CD14-positive monocyte (primary cell): ENCODE measurements around the gene MSI2. TPM values are rescaled to one million over a fixed set of nuclear protein-coding genes. Genes with fewer than 3 reads are reported as not detected.

ENCODE experiments used
- DNase-seq, 3 donors: peaks; one replicate each; pipeline ENCODE4 v3.0.0-alpha.2; 2011 to 2022
- H2AFZ ChIP-seq: 2 replicates; pipeline ENCODE4 v1.6.0; 2012; ENCODE audit warnings: mild to moderate bottlenecking, low read depth, low read length, inconsistent platforms; ENCODE audit not compliant: insufficient read depth, poor library complexity, severe bottlenecking
- H3K27ac ChIP-seq, 2 donors: 1 replicate in 1 of 2; 2 replicates in 1 of 2; pipeline ENCODE4 v1.5.1; 2012 to 2013; ENCODE audit warnings: low read length in 2 of 2, control low read depth in 1 of 2, inconsistent platforms in 1 of 2, low read depth in 1 of 2, mild to moderate bottlenecking in 1 of 2
- H3K27me3 ChIP-seq, 2 donors: one replicate each; pipeline versions ENCODE4 v1.6.0 to v1.6.1; 2011 to 2013; ENCODE audit warnings: low read length in 2 of 2; ENCODE audit not compliant: control insufficient read depth in 2 of 2, insufficient read depth in 2 of 2
- H3K36me3 ChIP-seq, 2 donors: replicated peaks in 1 of 2; 1 replicate in 1 of 2; 2 replicates in 1 of 2; pipeline versions ENCODE4 v1.5.1 to v1.6.1; 2012 to 2013; ENCODE audit warnings: low read length in 2 of 2, control low read depth in 1 of 2, inconsistent platforms in 1 of 2, mild to moderate bottlenecking in 1 of 2; ENCODE audit not compliant: insufficient read depth in 2 of 2, control insufficient read depth in 1 of 2
- H3K4me1 ChIP-seq, 2 donors: 1 replicate in 1 of 2; 2 replicates in 1 of 2; pipeline versions ENCODE4 v1.5.1 to v1.6.1; 2012 to 2013; ENCODE audit warnings: low read length in 2 of 2, control low read depth in 1 of 2, inconsistent platforms in 1 of 2, mild to moderate bottlenecking in 1 of 2, moderate library complexity in 1 of 2; ENCODE audit not compliant: insufficient read depth in 2 of 2, control insufficient read depth in 1 of 2
- H3K4me2 ChIP-seq: replicated peaks from 2 replicates; pipeline ENCODE3; 2012; ENCODE audit warnings: low read length, moderate library complexity, mild to moderate bottlenecking; ENCODE audit not compliant: poor library complexity, severe bottlenecking; ENCODE audit errors: extremely low read depth
- H3K4me3 ChIP-seq, 3 experiments: fragments of 200-600 bp in 1 of 3; sonication (generic) in 1 of 3; replicated peaks in 1 of 3; 1 replicate in 2 of 3; 2 replicates in 1 of 3; pipeline ENCODE4 v1.5.1; 2011 to 2013; ENCODE audit warnings: low read length in 3 of 3, mild to moderate bottlenecking in 3 of 3, control low read depth in 2 of 3, low read depth in 2 of 3, inconsistent platforms in 1 of 3, moderate library complexity in 1 of 3
- H3K79me2 ChIP-seq: 2 replicates; pipeline ENCODE4 v1.6.0; 2012; ENCODE audit warnings: mild to moderate bottlenecking, control low read depth, inconsistent platforms, low read length, moderate library complexity; ENCODE audit not compliant: insufficient read depth
- H3K9ac ChIP-seq: 2 replicates; pipeline ENCODE4 v1.6.0; 2017; ENCODE audit warnings: low read length, mild to moderate bottlenecking; ENCODE audit not compliant: insufficient read depth, poor library complexity, severe bottlenecking
- H3K9me3 ChIP-seq, 2 donors: replicated peaks in 1 of 2; 1 replicate in 1 of 2; 2 replicates in 1 of 2; pipeline versions ENCODE4 v1.5.1 to v1.6.1; 2012 to 2013; ENCODE audit warnings: low read length in 2 of 2, control low read depth in 1 of 2; ENCODE audit not compliant: control insufficient read depth in 1 of 2, insufficient read depth in 1 of 2
- H4K20me1 ChIP-seq: 2 replicates; pipeline ENCODE4 v1.6.0; 2012; ENCODE audit warnings: mild to moderate bottlenecking, low read length, control low read depth, moderate library complexity; ENCODE audit not compliant: insufficient read depth
- H3K27ac Mint-ChIP-seq, 7 donors: one replicate each; pipeline ENCODE4 v1.8.0; 2020; ENCODE audit warnings: mild to moderate bottlenecking in 7 of 7, mixed read lengths in 7 of 7, moderate library complexity in 6 of 7, inconsistent platforms in 2 of 7
- H3K27me3 Mint-ChIP-seq, 3 donors: one replicate each; pipeline ENCODE4 v1.8.0; 2021 to 2022; ENCODE audit warnings: low read depth in 3 of 3, mild to moderate bottlenecking in 3 of 3, mixed read lengths in 3 of 3, moderate library complexity in 3 of 3, inconsistent platforms in 1 of 3
- H3K36me3 Mint-ChIP-seq, 2 donors: one replicate each; pipeline ENCODE4 v1.8.0; 2020; ENCODE audit warnings: mixed read lengths in 2 of 2, inconsistent platforms in 1 of 2, mild to moderate bottlenecking in 1 of 2
- H3K4me1 Mint-ChIP-seq: one replicate; pipeline ENCODE4 v1.8.0; 2020; ENCODE audit warnings: mild to moderate bottlenecking, mixed read lengths
- H3K4me3 Mint-ChIP-seq, 2 donors: one replicate each; pipeline ENCODE4 v1.8.0; 2020; ENCODE audit warnings: mild to moderate bottlenecking in 2 of 2, mixed read lengths in 2 of 2, moderate library complexity in 1 of 2
- H3K9me3 Mint-ChIP-seq, 7 donors: one replicate each; pipeline ENCODE4 v1.8.0; 2020 to 2022; ENCODE audit warnings: mixed read lengths in 7 of 7, mild to moderate bottlenecking in 6 of 7, moderate library complexity in 6 of 7, inconsistent platforms in 2 of 7
- CTCF ChIP-seq: fragments of 200-600 bp; IDR thresholded peaks from one replicate; pipeline ENCODE4 v1.8.0; 2022; ENCODE audit warnings: antibody characterized with exemption, mild to moderate bottlenecking
- WGBS: methylation state at CpG from one replicate; pipeline ENCODE4 v1.1.5; 2013; ENCODE audit warnings: missing lambda C conversion rate; ENCODE audit not compliant: insufficient coverage; 5-methylcytosine and 5-hydroxymethylcytosine counted together
- intact Hi-C, 2 donors: fragments of 100-400 bp; cut with micrococcal nuclease; formaldehyde crosslinking; loops; one replicate each; pipeline versions ENCODE4 v1.15.0 to v1.15.1; 2023
- polyA plus RNA-seq, 3 donors: library from polyadenylated mRNA; depleted of rRNA in 1 of 3; unstranded in 2 of 3; stranded (reverse) in 1 of 3; fragments of 300-500 nt in 2 of 3; fragments of >200 nt in 1 of 3; fragmentation: Illumina TruSeq in 2 of 3; gene quantifications; 1 replicate in 2 of 3; 2 replicates in 1 of 3; pipeline ENCODE4 v1.2.3, GENCODE V29; 2012 to 2021

Gene MSI2
- polyA plus RNA-seq, 3 donors, result 0.20 to 6.6 (median 0.37) TPM

DNA sequence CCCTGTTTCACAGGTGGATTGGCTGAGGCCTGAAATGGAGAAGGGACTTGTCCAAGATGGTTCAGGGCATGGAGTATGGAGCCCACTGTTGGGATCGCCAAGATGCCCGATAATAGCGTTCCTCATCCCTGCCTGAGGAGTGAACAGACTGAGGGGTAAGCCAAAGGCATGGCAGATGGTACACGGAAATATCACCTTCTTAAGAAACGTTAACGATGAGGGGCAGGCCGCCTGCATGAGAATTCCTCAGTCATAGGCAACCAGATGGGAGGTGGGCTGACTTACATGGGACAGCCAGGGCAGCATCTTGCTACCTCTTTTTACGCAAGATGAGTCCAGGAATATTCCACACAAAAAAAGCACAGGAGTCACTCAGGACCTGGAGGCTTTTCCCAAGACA is 300.7 kb downstream of the MSI2 start:
- H3K36me3 ChIP-seq, result no peaks in the 10 kb centered on the region
- no peak overlapping the region for H3K4me3 ChIP-seq
- no peaks in the 10 kb centered on the region for H3K79me2 ChIP-seq
- H2AFZ ChIP-seq, result no peak overlapping the region
- H3K4me2 ChIP-seq, result no peak overlapping the region
- H3K27me3 Mint-ChIP-seq, result peaks cover 7 to 18% (median 14%) of the 10 kb centered on the region in 3 donors
- H3K4me3 Mint-ChIP-seq, result no peak overlapping the region
- TF ChIP-seq CTCF, result no peak
- H3K4me1 ChIP-seq, result peaks cover 46 to 61% of the 10 kb centered on the region in 2 donors
- peaks cover 0 to 2% of the 10 kb centered on the region in 2 donors for H3K36me3 Mint-ChIP-seq
- peaks cover 0 to 3% of the 10 kb centered on the region in 2 donors for H3K27me3 ChIP-seq
- peak overlapping the region in 1 of 7 donors; percentile 70 for H3K27ac Mint-ChIP-seq
- no peaks in the 10 kb centered on the region for H3K9me3 Mint-ChIP-seq
- no peak for DNase-seq
- intact Hi-C loops, result no loop called here
- H3K9me3 ChIP-seq, result no peaks in the 10 kb centered on the region
- H3K9ac ChIP-seq, result no peak overlapping the region
- H4K20me1 ChIP-seq, result no peaks in the 10 kb centered on the region
- H3K4me1 Mint-ChIP-seq, result peaks cover 94% of the 10 kb centered on the region
- WGBS, result 93% methylated on average over 8 of the region's 8 CpGs
- no peak overlapping the region for H3K27ac ChIP-seq

DNA sequence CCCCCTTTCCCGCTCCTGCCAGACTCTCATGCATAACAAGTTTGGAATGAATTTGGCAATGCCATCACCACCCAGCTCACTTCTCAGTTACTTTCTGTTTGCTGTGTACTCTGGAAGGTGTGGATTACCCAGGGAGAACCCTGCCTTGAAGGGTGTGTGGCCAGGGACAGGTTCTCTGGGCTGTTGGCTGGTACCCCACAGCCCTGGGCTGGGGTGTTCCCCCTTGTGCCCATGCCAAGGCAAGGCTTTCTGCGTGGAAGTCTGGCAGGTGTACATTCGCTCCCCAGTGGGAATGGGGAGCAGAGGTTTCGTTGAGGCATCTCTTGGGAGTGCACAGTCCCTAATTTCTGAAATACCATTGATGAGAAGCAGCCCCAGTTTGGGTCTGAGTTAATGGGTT is 301.1 kb downstream of the MSI2 start:
- no peaks in the 10 kb centered on the region for H3K79me2 ChIP-seq
- no peak overlapping the region for H3K4me3 ChIP-seq
- no peaks in the 10 kb centered on the region for H3K36me3 ChIP-seq
- 88% methylated on average over 3 of the region's 4 CpGs for WGBS
- Mint-ChIP-seq H3K27me3 (peaks cover 7 to 18% (median 14%) of the 10 kb centered on the region in 3 donors), H3K36me3 (peaks cover 0 to 2% of the 10 kb centered on the region in 2 donors), H3K27ac (no peak overlapping the region), H3K4me1 (peaks cover 91% of the 10 kb centered on the region), H3K4me3 (no peak overlapping the region), H3K9me3 (no peaks in the 10 kb centered on the region)
- intact Hi-C loops, result no loop called here
- peaks cover 0 to 3% of the 10 kb centered on the region in 2 donors for H3K27me3 ChIP-seq
- H3K9ac ChIP-seq, result no peak overlapping the region
- H4K20me1 ChIP-seq, result no peaks in the 10 kb centered on the region
- H3K4me2 ChIP-seq, result no peak overlapping the region
- no peak overlapping the region for H2AFZ ChIP-seq
- peaks cover 46 to 61% of the 10 kb centered on the region in 2 donors for H3K4me1 ChIP-seq
- DNase-seq, result no peak
- no peak for TF ChIP-seq CTCF
- no peak overlapping the region for H3K27ac ChIP-seq
- H3K9me3 ChIP-seq, result no peaks in the 10 kb centered on the region
